Activated T-cell treated with anti-CD3 and anti-CD28 coated beads for 4 hours (primary cell): ENCODE results near the gene WDR5B.
"Not testable (repeated sequence)": the region's sequence is repeated elsewhere in the genome, so short reads cannot be mapped to it uniquely, and the experiment has no call there.

Experiments used
- DNase-seq: peaks from one replicate; pipeline ENCODE4 v3.0.0-alpha.2; 2020

The WDR5B gene

DNA sequence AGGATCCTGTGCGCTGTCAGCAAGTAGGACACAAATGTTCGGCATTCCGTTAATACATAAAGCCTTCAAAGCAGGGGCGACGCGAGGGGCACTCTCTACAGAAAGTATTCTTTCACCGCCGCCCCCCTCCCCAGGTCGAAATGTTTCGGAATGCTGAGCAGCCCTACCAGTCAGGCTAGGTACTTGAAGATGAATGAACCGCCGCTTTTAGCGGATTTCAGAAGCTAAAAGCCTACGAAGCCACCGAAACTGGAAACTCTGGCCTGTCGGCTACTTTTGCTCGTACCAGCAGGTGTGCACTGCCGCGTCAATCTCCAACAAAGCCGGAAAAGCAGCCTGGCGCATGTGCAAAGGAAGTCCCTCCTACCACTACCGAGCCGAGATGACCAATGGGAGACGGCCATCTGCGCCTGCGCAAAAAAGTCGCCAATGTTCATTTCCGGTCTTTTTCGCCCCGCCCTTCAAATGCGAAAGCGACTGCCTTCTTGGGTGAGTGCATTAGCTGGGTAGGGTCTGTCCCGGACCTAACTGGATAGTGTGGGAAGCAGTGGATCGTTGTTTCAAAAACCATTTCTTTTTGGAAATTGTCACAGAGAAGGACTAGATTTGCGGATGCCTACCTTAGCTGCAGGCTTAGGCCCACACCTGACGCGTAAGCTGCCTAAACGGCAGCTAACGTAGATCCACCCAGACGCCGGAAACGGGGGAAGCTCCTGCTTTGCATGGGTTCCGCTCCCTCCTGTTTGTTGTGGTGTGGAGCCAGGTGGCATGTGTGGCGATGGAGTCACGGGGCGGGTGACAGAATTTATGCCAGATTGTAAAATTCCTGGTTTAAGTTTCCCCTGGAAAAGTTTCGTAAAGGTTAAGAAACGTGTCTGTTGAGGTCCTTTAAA, at the start of gene WDR5B:
TSS of gene WDR5B (minus strand) at position 301 of the 893 bp plus-strand sequence. CDS start 534 bp downstream, outside the sequence.
- peak; percentile 99 for DNase-seq

DNA sequence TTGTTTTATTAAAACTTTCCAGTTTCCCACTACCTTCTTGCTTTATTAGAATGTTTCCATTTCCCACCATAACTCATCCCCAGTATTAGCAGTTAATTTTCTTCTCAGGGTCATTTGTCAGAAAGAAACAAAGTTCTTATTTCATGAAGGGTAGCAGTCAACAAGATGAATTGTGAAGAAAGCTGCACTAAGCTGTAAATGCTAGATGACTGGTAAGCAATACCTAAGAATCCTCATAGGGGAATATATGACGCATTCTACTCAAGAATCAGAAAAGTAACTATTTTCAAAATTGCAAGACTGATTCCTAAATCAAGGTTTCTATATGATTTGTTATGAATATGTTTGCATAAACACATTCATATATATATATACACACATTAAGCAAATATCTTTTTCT, 48.8 kb upstream of the WDR5B start:
- DNase-seq: no peak

DNA sequence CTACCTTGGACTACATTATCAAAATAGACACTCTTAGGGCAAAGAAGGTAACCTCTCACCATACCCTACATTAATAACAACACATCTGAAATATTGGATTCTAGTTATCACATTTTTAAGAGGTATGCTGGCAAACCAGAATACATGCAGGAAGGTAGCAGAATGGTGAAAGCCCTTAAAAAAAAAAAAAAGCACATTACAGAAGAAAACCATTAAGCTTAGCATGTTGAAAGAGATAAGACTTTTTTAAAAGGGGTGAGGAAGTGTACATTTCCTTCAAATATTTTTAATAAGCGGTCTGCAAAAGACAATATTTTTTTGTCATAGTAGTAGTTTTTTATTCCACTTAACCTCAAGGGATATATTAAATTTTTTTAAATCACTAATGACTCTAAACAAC, 46.5 kb upstream of the WDR5B start:
- DNase-seq: no peak

DNA sequence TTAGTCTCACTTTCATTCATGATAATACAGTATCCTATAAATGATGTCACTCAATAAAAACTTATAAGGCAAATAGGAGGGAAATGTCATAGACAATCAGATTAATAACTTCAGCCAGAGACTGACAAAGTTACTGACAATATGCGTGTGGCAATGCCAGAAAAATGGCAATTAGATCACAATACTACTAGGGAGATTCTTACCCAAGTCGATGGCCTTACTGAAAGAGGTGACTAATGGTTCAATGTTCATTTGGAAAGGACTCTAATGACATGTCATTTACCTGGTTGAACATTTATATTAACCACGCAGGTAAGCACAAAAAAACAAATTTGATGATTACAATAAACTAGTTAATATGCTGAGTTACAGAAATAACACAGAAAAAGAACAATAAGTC, 45.9 kb upstream of the WDR5B start:
- DNase-seq: no peak

DNA sequence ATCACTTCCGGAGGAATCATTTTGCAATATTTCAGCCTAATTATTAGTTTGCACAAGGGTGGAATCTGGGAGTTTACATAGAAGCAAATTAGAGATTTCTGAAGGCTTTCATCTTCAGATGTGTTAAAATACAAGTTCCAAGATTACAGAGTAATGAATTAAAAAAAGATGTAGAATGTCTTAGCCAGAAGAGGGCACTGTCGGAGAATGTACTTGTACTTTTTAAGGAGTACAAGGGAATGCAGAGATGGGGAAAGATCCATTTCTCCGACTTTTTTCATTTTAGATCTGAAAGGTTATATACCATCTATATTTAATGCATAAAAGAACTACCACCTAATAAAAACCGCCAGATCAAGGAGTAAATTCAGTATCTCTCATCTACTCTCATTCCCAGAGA, 43.1 kb upstream of the WDR5B start:
- no peak for DNase-seq

DNA sequence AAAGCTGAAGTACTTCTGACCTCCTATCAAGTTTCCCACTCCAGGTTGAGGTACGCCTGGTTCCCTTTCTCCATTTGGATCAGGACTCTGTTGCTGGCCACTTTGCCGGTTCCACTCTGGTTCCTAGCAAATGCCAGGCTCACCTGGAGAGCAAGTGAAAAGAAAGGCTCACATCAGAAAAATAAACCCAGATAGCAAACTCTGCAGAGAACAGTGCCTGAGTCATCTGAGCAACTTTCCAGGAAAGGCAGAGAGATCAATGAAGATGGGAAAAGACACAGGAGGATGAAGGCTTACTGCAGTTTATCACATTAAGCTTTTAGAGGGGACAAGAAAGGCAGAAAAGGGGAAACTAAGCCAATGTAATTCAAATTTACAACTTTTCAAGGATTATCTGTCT, 41.8 kb upstream of the WDR5B start:
- DNase-seq: no peak

DNA sequence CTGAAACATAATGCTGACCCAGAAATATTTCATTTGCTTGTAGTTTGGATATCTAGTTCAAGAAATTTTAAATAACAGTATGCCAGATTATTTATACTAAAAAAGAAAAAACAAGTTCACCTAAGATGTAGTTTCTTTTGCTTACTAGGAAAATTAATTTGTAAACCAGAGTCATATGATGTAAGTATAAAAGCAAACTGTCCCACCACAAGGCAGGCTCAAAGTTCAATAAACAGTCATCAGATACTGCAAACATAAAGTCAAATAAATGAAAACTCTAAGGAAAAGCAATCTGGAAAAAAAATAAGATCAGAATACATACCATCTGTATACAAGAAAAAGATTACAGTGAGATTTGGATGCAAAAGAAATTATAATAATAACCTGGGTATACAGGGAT, 40.2 kb upstream of the WDR5B start:
- no peak for DNase-seq

DNA sequence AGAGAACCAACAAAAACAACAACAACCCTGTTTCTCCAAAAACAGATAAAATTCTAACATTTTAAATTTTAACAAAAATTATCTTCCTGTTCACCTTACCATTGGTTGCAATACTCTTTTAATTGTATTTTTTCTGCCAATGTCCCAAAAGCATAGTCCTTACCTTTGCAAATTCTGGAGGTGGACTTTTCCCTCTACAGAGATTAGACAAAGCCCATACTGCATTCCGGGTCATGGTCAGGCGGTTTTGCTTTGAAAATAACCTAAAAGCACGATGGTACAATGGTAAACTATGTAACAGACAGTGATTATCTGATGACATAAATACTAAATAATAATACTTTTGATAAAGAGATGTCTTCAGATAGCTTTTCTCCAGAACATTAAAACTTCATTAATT, 35.5 kb upstream of the WDR5B start:
- DNase-seq: no peak

DNA sequence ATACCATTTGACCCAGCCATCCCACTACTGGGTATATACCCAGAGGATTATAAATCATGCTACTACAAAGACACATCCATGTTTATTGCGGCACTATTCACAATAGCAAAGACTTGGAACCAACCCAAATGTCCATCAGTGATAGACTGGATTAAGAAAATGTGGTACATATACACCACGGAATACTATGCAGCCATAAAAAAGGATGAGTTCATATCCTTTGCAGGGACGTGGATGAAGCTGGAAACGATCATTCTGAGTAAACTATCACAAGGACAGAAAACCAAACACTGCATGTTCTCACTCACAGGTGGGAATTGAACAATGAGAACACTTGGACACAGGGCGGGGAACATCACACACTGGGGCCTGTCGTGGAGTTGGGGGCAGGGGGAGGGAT, 32.4 kb upstream of the WDR5B start:
- DNase-seq: not testable (repeated sequence)

DNA sequence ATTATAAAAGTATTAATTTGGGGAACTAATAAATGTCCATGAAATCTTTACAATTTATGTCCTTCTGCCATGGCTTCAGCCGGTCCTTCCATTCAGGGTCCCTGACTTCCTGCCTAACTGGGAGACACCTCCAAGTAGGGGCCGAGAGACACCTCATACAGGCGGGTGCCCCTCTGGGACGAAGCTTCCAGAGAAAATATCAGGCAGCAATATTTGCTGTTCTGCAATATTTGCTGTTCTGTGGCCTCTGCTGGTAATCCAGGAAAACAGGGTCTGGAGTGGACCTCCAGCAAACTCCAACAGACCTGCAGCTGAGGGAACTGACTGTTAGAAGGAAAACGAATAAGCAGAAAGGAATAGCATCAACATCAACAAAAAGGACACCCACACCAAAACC, 28.6 kb upstream of the WDR5B start:
- not testable (repeated sequence) for DNase-seq

DNA sequence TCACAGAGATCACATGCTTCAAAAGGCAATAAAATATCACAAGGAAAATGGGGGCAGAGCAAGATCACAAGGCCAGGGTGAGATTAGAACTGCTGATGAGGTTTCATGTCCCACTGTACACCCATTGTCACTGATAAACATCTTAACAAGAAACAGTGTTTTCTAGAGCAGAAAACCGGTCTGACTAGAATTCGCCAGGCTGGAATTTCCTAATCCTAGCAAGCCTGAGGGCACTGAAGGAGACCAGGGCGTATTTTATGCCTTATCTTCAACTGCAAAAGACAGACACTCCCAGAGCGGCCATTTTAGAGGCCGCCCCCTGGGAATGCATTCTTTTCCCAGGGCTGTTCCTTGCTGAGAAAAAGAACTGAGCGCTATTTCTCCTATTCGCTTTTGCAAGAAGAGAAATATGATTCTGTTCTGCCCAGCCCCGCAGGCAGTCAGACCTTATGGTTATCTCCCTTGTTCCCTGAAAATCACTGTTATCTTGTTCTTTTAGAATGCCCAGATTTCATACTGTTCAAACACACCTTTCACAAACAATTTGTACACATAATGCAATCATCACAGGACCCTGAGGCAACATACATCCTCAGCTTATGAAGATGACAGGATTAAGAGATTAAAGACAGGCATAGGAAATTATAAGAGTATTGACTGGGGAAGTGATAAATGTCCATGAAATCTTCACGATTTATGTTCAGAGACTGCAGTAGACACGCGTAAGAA, 28.1 kb upstream of the WDR5B start:
- not testable (repeated sequence) for DNase-seq

DNA sequence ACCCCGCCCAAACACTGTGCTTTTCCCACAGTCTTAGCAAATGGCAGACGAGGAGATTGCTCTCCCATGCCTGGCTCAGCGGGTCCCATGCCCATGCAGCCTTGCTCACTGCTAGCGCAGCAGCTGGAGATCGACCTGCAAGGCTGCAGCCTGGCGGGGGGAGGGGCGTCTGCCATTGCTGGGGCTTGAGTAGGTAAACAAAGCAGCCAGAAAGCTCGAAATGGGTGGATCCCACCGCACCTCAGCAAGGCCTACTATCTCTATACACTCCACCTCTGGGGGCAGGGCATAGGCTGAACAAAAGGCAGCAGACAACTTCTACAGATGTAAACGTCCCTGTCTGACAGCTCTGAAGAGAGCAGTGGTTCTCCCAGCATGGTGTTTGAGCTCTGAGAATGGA, 27.2 kb upstream of the WDR5B start:
- DNase-seq: no peak

DNA sequence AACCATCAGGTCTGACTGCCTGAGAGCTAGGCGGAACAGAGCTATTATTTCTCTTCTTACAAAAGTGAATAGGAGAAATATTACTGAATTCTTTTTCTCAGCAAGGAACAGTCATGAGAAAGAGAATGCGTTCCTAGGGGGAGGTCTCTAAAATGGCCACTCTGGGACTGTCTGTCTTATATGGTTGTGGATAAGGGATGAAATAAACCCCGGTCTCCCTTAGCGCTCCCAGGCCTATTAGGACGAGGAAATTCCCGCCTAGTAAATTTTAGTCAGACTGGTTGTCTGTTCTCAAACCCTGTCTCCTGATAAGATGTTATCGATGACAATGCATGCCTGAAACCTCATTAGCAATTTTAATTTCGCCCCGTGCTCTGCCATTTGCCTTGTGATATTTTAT, 20.1 kb upstream of the WDR5B start:
- DNase-seq: no peak

DNA sequence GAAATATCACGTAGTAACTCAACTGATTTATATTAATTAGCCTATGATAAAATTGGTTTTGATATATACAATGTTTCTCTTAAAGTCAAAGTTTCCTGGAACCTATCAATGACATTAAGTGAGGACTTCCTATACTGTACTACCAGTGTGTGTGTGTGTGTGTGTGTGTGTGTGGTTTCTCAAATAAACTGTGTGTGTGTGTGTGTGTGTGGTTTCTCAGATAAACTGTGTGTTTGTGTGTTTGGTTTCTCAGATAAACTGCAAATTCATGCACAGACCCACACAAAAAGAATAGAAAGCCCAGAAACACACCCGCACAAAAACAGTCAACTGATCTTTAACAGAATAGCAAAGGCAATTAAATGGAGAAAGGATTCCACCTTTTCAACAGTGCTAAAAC, 14.5 kb upstream of the WDR5B start:
- DNase-seq: no peak

DNA sequence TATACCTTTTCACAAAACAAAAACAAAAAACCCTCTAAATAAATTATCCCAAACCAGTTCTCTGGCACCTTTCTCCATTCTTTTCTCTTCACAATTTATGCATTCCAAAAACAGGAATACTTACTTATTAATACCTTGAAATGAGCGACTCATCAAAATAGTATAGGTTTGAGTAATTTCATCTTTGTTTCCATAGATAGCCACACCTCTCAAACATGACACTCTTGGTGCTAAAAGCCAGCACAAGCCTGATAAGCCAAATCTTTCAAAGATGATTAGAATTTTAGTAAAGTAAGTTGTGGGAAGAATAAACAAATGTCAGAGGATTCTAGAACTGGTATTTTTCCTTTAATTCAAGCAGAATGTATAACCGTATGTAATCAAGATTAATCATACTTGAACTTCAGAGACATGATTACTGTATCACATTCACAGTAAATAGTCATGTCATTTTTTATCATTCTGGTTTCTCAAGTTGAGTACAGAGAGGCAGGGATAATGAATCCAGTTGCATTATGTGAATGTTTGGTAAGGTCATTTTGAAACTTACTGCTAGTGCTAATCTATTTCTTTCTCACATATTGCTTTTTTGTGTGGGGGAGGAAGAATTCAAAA, 12.1 kb upstream of the WDR5B start:
- no peak for DNase-seq

DNA sequence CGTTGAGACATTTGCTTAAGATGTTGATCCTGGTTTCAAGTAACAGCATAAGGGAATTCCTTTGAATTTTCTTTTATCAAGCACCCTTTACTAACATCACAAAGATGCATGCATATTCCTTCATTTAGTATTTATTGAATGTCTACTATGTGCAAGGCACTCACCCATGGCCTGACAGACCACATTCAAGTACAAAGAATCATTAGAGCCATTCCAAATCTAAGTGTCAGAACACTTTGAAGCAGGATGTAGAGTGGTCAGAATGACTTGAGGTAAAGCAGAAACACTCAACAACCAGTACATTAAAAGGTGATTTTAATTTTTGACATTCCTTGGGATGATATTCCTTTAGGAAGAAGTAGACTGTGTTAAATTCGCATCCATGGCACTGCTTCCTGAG, 6.0 kb upstream of the WDR5B start:
- DNase-seq: no peak

DNA sequence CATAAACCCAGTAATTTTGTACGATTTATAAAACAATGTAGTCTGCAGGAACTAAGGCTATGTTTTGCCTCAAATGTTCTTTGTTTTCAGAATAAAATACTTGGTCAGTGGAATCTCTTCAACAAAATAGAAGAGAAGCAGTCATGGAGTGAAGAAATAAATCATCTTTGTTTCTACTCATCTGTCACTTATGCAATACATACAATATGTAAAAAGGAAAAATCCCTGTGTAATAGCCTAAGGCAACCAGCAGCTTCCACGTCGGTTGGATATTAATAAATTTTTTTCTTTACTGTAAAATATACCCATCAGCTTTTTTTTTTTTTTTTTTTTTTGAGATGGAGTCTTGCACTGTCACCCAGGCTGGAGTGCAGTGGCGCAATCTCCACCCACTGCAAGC, 5.2 kb upstream of the WDR5B start:
- DNase-seq: no peak

DNA sequence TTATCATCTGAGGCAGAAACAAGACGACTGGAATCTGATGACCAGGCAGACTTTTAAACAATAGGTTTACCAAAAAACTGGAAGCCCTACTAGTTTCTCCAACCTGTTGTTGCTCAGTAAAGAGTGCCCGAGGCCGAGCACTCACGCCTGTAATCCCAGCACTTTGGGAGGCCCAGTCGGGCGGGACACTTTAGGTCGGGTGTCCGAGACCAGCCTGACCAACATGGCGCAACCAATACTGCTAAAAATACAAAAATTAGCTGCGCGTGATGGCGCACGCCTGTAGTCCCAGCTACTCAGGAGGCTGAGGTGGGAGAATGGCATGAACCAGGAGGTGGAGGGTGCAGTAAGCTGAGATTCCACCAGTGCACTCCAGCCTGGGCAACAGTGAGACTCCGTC, 1.1 kb upstream of the WDR5B start:
- DNase-seq: no peak

DNA sequence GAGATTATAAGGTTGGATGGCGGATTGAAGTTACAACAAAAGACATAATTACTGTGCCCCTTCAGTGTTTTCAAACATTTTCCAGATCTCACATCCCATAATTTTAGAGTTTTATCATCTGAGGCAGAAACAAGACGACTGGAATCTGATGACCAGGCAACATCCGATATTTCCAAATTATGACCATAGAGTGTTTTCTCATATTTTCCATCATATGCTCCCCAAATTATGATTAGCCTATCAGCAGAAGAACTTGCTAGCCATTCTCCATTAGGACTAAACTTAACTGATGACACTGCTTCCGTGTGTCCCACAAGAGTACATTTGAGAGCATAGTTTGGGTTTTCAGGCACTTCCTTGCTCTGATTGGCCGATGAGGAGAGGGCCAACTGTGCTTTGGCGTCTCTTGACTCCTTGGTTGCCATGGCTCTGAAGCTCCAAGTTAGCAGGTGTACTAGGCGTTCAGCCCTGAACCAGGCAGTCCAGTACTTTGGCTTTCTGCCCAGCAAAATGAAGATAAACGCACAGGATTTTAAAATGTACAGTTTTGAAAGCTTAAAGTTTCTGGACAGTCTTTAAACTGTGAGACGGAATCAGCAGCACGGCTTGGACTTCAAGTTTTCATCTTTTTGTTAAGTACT, 638 bp downstream of the WDR5B start:
- DNase-seq: no peak

DNA sequence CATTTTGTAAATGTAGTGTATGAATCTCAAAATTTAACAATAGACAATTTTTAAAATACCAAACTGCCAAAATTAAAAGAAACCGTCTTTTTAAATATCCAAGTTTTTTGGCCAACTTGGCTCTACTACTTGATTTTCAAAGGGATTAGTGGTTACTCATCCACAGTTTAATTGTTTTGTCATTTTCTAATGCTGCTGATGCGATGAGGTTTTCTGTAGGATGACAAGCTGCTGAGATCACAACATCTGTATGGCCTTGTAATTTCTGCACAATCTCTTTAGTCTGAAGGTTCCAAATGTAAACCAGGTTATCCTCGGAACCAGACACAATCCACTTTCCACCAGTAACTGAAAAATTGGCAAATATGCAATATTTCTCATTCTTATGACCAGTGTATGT, 1.5 kb downstream of the WDR5B start:
- no peak for DNase-seq

DNA sequence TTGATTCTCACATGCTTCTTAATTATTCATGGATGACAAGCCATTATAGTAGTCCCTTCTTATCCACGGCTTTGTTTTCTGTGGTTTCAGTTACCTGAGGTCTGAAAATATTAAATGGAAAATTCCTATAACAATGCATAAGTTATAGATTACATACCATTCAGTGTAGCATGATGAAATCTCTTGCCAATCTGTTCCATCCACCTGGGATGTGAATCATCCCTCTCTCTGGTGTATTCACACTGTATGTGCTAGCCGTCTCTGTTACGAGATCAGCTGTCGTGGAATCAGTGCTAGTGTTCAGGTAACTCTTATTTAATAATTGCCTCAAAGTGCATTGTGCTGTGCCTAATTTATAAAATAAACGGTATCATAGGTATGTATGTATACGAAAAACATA, 5.2 kb downstream of the WDR5B start:
- no peak for DNase-seq

DNA sequence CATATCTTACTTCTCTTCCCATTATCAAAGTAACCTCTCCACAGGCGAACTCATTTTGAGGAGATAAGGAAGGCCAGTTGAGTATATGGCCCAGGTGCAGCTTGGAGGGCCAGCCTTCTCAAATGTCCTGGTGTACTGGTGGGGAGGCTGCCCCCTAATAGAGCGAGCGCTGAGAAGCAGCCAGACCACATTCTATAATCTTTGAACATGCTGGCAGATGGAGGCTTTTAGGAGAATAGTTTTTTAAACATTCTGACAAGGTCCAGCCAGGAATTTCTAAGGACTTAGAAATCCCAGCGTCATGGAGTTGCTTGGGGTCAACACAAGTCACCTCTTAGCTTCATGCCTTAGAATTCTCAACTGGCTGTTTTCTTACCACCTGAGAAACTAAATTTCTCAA, 5.8 kb downstream of the WDR5B start:
- no peak for DNase-seq

DNA sequence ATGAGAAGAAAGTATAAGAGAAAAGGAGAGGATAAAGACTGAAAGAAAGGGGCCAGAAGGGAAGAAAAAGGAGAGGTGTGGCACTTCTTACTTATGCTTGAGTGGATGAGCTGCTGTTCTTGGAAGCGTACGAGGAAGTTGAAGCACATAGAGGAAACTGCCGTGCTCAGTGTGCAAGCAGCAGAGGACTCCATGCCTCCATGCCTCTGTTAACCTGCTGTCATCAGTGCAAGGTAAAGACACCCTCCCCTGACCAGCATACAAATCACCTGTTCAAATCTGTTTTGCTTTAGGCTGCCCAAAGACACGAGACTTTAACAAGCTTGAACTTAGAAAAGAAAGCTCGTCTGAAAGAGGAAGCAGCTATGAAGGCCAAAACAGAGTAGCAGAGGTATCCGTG, 6.4 kb downstream of the WDR5B start:
- DNase-seq: no peak

DNA sequence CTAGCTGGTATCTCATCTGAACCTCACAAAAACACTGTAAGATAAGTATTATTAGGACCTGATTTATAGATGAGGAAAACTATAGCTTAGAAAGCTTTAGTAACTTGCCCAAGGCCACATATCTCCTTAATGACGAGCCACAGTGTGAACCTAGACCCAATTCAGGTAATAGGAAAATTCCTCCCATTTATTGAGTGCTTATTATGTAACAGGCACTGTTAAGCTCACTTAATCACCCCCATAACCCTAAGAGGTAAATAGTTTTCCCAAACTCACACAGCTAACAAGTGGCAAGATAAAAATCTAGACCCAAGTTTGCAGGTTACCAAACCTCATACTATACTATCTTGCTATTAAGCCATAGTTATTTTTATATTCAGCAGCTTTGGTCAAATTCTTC, 7.9 kb downstream of the WDR5B start:
- DNase-seq: no peak
